GM12878 (cell line): ENCODE data around the gene DISP2. TPM values are rescaled to one million over a fixed set of nuclear protein-coding genes. Genes with fewer than 3 reads are reported as not detected.

Experiments used
- ATAC-seq: fragments of 200-7000 bp; cut with Tn5 transposase; 3 replicates; pipeline ENCODE4 v1.9.1; 2020; ENCODE audit warnings: mild to moderate bottlenecking, moderate library complexity
- BruUV-seq: library from RNA; stranded (reverse); fragments of 400-500 nt; replicated peaks from 2 replicates; lab custom pipeline; 2021; lab: Mats Ljungman, UMichigan
- CTCF ChIA-PET: fragments of 300-600 bp; sonication (Branson Sonifier 250); formaldehyde crosslinking; extraction: SDS; loops from one replicate; lab custom pipeline; 2021; ENCODE audit warnings: inconsistent platforms; lab: Yijun Ruan, JAX
- POLR2A ChIA-PET: fragments of 350-600 bp; formaldehyde crosslinking; extraction: SDS; loops from one replicate; lab custom pipeline; 2021; ENCODE audit warnings: inconsistent platforms; lab: Charles Lee
- RAD21 ChIA-PET: fragments of 300-600 bp; sonication (Branson Sonifier 250); formaldehyde crosslinking; loops from one replicate; lab custom pipeline; 2023; ENCODE audit warnings: antibody characterized with exemption; ENCODE audit not compliant: unreplicated experiment; lab: Charles Lee
- SMC1A ChIA-PET: fragments of 300-600 bp; sonication (Branson Sonifier 250); formaldehyde crosslinking; loops from one replicate; lab custom pipeline; 2023; ENCODE audit not compliant: unreplicated experiment, uncharacterized antibody; lab: Charles Lee
- DNase-seq: peaks from one replicate; pipeline ENCODE4 v3.0.0-alpha.2; 2011; ENCODE audit warnings: low read depth, low spot score
- FAIRE-seq: peaks from 3 replicates; lab custom pipeline; 2011; peaks lifted over from hg19 to GRCh38; lab: Jason Lieb, UNC
- H2AFZ ChIP-seq: 2 replicates; pipeline ENCODE4 v1.6.0; 2011; ENCODE audit warnings: low read depth, low read length, control low read depth; ENCODE audit not compliant: control insufficient read depth
- H3K27ac ChIP-seq: 2 replicates; pipeline ENCODE4 v1.5.1; 2011; ENCODE audit warnings: control low read depth; ENCODE audit not compliant: control insufficient read depth, insufficient read depth
- H3K27me3 ChIP-seq, 2 experiments: replicated peaks in 1 of 2; 2 replicates each; pipeline versions ENCODE4 v1.6.0 to v1.6.1; 2011; ENCODE audit warnings: low read length in 1 of 2; ENCODE audit not compliant: control insufficient read depth in 2 of 2, insufficient read depth in 2 of 2
- H3K36me3 ChIP-seq, 2 experiments: 2 replicates each; pipeline ENCODE4 v1.5.1; 2011; ENCODE audit warnings: low read length in 1 of 2; ENCODE audit not compliant: control insufficient read depth in 2 of 2, insufficient read depth in 2 of 2
- H3K4me1 ChIP-seq: 2 replicates; pipeline ENCODE4 v1.6.1; 2011; ENCODE audit warnings: mild to moderate bottlenecking, low read length, moderate library complexity, mixed read lengths; ENCODE audit not compliant: control insufficient read depth, insufficient read depth
- H3K4me2 ChIP-seq: 2 replicates; pipeline ENCODE4 v1.6.0; 2011; ENCODE audit warnings: control low read depth; ENCODE audit not compliant: control insufficient read depth, insufficient read depth
- H3K4me3 ChIP-seq: fragments of 200-600 bp; sonication (generic); 2 replicates; pipeline ENCODE4 v1.5.1; 2016
- H3K79me2 ChIP-seq: 2 replicates; pipeline ENCODE4 v1.6.0; 2011; ENCODE audit warnings: low read length; ENCODE audit not compliant: control insufficient read depth, insufficient read depth
- H3K9ac ChIP-seq: 2 replicates; pipeline ENCODE4 v1.8.0; 2011; ENCODE audit warnings: low read length, control low read depth, mixed read lengths; ENCODE audit not compliant: control insufficient read depth, insufficient read depth
- H3K9me3 ChIP-seq: replicated peaks from 3 replicates; pipeline ENCODE4 v1.5.1; 2011; ENCODE audit warnings: mild to moderate bottlenecking, low read length; ENCODE audit not compliant: control insufficient read depth, insufficient read depth
- H4K20me1 ChIP-seq: 2 replicates; pipeline ENCODE4 v1.6.0; 2011; ENCODE audit not compliant: control insufficient read depth, insufficient read depth
- ASH2L ChIP-seq: fragments of 300-600, 200-600 bp; sonication (generic); IDR thresholded peaks from 2 replicates; pipeline ENCODE4 v1.6.1; 2017; ENCODE audit warnings: low read depth, mild to moderate bottlenecking, borderline replicate concordance
- ATF7 ChIP-seq: fragments of 450-650 bp; IDR thresholded peaks from 2 replicates; pipeline ENCODE4 v1.6.1; 2016; ENCODE audit warnings: low read depth, mild to moderate bottlenecking
- JUND ChIP-seq: IDR thresholded peaks from 2 replicates; pipeline ENCODE4 v1.6.1; 2012; ENCODE audit warnings: low read depth, mild to moderate bottlenecking, low read length, improper control_type of control experiment, moderate library complexity
- MAX ChIP-seq: IDR thresholded peaks from 2 replicates; pipeline ENCODE4 v1.6.1; 2012; ENCODE audit warnings: low read depth, low read length, improper control_type of control experiment
- NR2C2 ChIP-seq: IDR thresholded peaks from 2 replicates; pipeline ENCODE4 v1.6.1; 2011; ENCODE audit warnings: borderline replicate concordance, low read depth; ENCODE audit not compliant: control insufficient read depth, insufficient read length
- NR2F1 ChIP-seq: fragments of 450-650 bp; conservative IDR thresholded peaks from 2 replicates; pipeline ENCODE4 v1.6.1; 2017; ENCODE audit warnings: mild to moderate bottlenecking
- RFX5 ChIP-seq: IDR thresholded peaks from 2 replicates; pipeline ENCODE4 v1.6.1; 2011; ENCODE audit warnings: low read depth, low read length, improper control_type of control experiment
- SREBF1 ChIP-seq: IDR thresholded peaks from 2 replicates; pipeline ENCODE4 v1.6.1; 2012; ENCODE audit warnings: mild to moderate bottlenecking, low read length
- WGBS: methylation state at CpG from one replicate; pipeline ENCODE4 v1.1.6; 2016; ENCODE audit warnings: low lambda C conversion rate; ENCODE audit not compliant: insufficient replicate concordance, insufficient coverage; ENCODE audit errors: missing lambda C conversion rate; 5-methylcytosine and 5-hydroxymethylcytosine counted together
- in situ Hi-C: fragments of 300-500 bp; cut with MboI; formaldehyde crosslinking; loops from 9 replicates; pipeline ENCODE4 v1.14.3; 2018; ENCODE audit warnings: mixed read lengths
- intact Hi-C: fragments of 100-400 bp; cut with micrococcal nuclease; formaldehyde crosslinking; loops from one replicate; pipeline ENCODE4 v1.14.2; 2022; ENCODE audit not compliant: unreplicated experiment
- polyA plus RNA-seq, 11 experiments: library from polyadenylated mRNA; depleted of rRNA in 4 of 11; unstranded in 6 of 11; stranded (reverse) in 5 of 11; fragments of >200 nt; fragmentation: Nextera tagmentation in 4 of 11; fragmentation: Illumina TruSeq in 1 of 11; extraction: Ambion mirVana in 4 of 11; extraction: Trizol in 1 of 11; gene quantifications; 1 replicate in 1 of 11; 2 replicates in 10 of 11; pipeline versions ENCODE4 v1.2.1 to v1.2.3, GENCODE V29; 2011 to 2016; ENCODE audit warnings: inconsistent platforms in 2 of 11, missing spikeins in 2 of 11, low read depth in 1 of 11
- total RNA-seq, 4 experiments: library from RNA; depleted of rRNA in 3 of 4; stranded (reverse); fragments of >200 nt in 3 of 4; fragmentation: Illumina TruSeq in 1 of 4; extraction: Trizol in 1 of 4; gene quantifications; 2 replicates each; pipeline versions ENCODE4 v1.2.1 to v1.2.3, GENCODE V29; 2013 to 2021
- TF ChIP-seq, protein P1 (sequence below): fragments of 450-650 bp; IDR thresholded peaks from 2 replicates; pipeline ENCODE4 v1.6.1; 2017; ENCODE audit warnings: mild to moderate bottlenecking, low read depth, inconsistent platforms; ENCODE audit not compliant: poor library complexity, severe bottlenecking

The DISP2 gene
- total and polyA plus RNA-seq, 10 of the 15 experiments (the other 5 are each of a cell fraction or from before 2014, with no cell fraction given): under 0.01 to 0.20 (median 0.12) TPM; not detected in 7

GRCh38 chr15:40333922-40334492 lies 24.0 kb upstream of the DISP2 start (continued):
- TF ChIP-seq, protein P1, sequence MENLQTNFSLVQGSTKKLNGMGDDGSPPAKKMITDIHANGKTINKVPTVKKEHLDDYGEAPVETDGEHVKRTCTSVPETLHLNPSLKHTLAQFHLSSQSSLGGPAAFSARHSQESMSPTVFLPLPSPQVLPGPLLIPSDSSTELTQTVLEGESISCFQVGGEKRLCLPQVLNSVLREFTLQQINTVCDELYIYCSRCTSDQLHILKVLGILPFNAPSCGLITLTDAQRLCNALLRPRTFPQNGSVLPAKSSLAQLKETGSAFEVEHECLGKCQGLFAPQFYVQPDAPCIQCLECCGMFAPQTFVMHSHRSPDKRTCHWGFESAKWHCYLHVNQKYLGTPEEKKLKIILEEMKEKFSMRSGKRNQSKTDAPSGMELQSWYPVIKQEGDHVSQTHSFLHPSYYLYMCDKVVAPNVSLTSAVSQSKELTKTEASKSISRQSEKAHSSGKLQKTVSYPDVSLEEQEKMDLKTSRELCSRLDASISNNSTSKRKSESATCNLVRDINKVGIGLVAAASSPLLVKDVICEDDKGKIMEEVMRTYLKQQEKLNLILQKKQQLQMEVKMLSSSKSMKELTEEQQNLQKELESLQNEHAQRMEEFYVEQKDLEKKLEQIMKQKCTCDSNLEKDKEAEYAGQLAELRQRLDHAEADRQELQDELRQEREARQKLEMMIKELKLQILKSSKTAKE: no peak
- no peak for TF ChIP-seq ASH2L
- no peak for TF ChIP-seq NR2C2

DNA sequence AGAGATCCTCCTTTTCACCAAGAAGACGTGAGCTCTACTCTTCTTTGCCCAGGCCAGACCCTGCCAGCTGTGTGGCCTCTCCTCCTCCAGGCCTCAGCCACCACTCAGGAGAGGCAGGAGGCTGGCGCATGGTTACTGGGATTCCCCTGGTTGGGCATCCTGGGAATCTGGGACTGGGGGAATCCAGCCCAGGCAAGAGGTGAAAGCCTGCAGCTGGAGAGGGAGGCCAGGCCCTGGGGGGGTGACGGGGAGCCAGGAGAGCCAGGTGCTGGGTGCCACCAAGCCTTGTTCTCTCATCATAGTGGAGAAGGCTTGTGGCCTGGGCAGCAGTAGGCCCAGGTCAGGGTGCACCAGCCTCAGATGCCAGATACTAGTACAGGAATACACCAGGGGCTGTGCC lies 23.5 kb upstream of the DISP2 start:
- BruUV-seq: no TSS peak
- intact Hi-C loops: no loop called here
- H3K9ac ChIP-seq: no peak overlapping the region
- WGBS: 48% methylated on average over 3 of the region's 3 CpGs
- SMC1A ChIA-PET: interaction anchor here (1.5 kb wide), 1 partner anchor 13 kb away, joined by 6 read pairs; no protein-coding TSS in a partner anchor
- H3K4me2 ChIP-seq: no peak overlapping the region
- H3K36me3 ChIP-seq: no peaks in the 10 kb centered on the region
- FAIRE-seq (no peak), DNase-seq (no peak), ATAC-seq (no peak)
- no peaks in the 10 kb centered on the region for H3K9me3 ChIP-seq
- H3K27me3 ChIP-seq: no peaks in the 10 kb centered on the region; a peak in 1 of 4 replicates
- RAD21 ChIA-PET: interaction anchor here (1.0 to 1.5 kb wide), 3 partner anchors 11 to 55 kb away, joined by 3 to 4 read pairs (median 4); partner anchors contain the start of gene INAFM2
- CTCF ChIA-PET: interaction anchor here (1.1 to 13.7 kb wide), 6 partner anchors 9 to 117 kb away, joined by 3 to 336 read pairs (median 9); partner anchors contain the start of genes INAFM2 and PLCB2
- POLR2A ChIA-PET: no interaction called here
- no peak overlapping the region for H3K4me3 ChIP-seq
- peaks cover 9% of the 10 kb centered on the region for H3K4me1 ChIP-seq
- H2AFZ ChIP-seq: peak overlapping the region; percentile 73
- no peak overlapping the region for H3K27ac ChIP-seq
- in situ Hi-C loops: no loop called here
- no peaks in the 10 kb centered on the region for H4K20me1 ChIP-seq
- no peak for TF ChIP-seq RFX5
- no peak for TF ChIP-seq SREBF1
- no peak for TF ChIP-seq ATF7
- TF ChIP-seq MAX: no peak
- no peak for TF ChIP-seq JUND
- TF ChIP-seq NR2F1: no peak
- no peaks in the 10 kb centered on the region for H3K79me2 ChIP-seq
